HEK293T (cell line): ENCODE data around the gene HES3.

ENCODE experiments used
- CTCF ChIA-PET: fragments of 350-600 bp; formaldehyde crosslinking; extraction: SDS; loops from one replicate; lab custom pipeline; 2021; ENCODE audit warnings: antibody characterized with exemption, inconsistent platforms; lab: Yijun Ruan, JAX
- POLR2A ChIA-PET: fragments of 350-600 bp; formaldehyde crosslinking; extraction: SDS; loops from one replicate; lab custom pipeline; 2020; ENCODE audit warnings: antibody characterized with exemption, inconsistent platforms; lab: Yijun Ruan, JAX
- DNase-seq: peaks from one replicate; pipeline ENCODE4 v3.0.0; 2012; ENCODE audit warnings: mixed read lengths; ENCODE audit errors: extremely low spot score
- ARNT ChIP-seq: fragments of 450-650 bp; IDR thresholded peaks from 2 replicates; pipeline ENCODE4 v1.6.1; 2017; ENCODE audit warnings: mild to moderate bottlenecking
- BHLHE40 ChIP-seq: fragments of 450-650 bp; IDR thresholded peaks from 2 replicates; pipeline ENCODE4 v1.6.1; 2016; ENCODE audit warnings: mild to moderate bottlenecking, moderate library complexity, borderline replicate concordance
- CTBP1 ChIP-seq: fragments of 450-650 bp; IDR thresholded peaks from 2 replicates; pipeline ENCODE4 v1.6.1; 2016; ENCODE audit warnings: borderline replicate concordance
- ELF4 ChIP-seq: fragments of 450-650 bp; IDR thresholded peaks from 2 replicates; pipeline ENCODE4 v1.6.1; 2017; ENCODE audit warnings: antibody characterized with exemption
- FOXA1 ChIP-seq: fragments of 450-650 bp; IDR thresholded peaks from 2 replicates; pipeline ENCODE4 v1.6.1; 2016; ENCODE audit warnings: mild to moderate bottlenecking
- FOXK2 ChIP-seq: fragments of 450-650 bp; IDR thresholded peaks from 2 replicates; pipeline ENCODE4 v1.6.1; 2016; ENCODE audit warnings: mild to moderate bottlenecking
- FOXM1 ChIP-seq: fragments of 450-650 bp; IDR thresholded peaks from 2 replicates; pipeline ENCODE4 v1.6.1; 2017; ENCODE audit warnings: mild to moderate bottlenecking, borderline replicate concordance
- HDGF ChIP-seq: fragments of 450-650 bp; IDR thresholded peaks from 2 replicates; pipeline ENCODE4 v1.6.1; 2017; ENCODE audit warnings: antibody characterized with exemption, borderline replicate concordance
- L3MBTL2 ChIP-seq: fragments of 450-650 bp; conservative IDR thresholded peaks from 2 replicates; pipeline ENCODE4 v1.6.1; 2016; ENCODE audit warnings: mild to moderate bottlenecking
- LEF1 ChIP-seq: fragments of 450-650 bp; IDR thresholded peaks from 2 replicates; pipeline ENCODE4 v1.6.1; 2017; ENCODE audit warnings: mild to moderate bottlenecking, borderline replicate concordance
- NFRKB ChIP-seq: fragments of 450-650 bp; IDR thresholded peaks from 2 replicates; pipeline ENCODE4 v1.6.1; 2016; ENCODE audit warnings: mild to moderate bottlenecking, moderate library complexity
- PKNOX1 ChIP-seq: fragments of 450-650 bp; IDR thresholded peaks from 2 replicates; pipeline ENCODE4 v1.6.1; 2016
- SP1 ChIP-seq: fragments of 450-650 bp; IDR thresholded peaks from 2 replicates; pipeline ENCODE4 v1.6.1; 2017
- SUZ12 ChIP-seq: fragments of 450-650 bp; IDR thresholded peaks from 2 replicates; pipeline ENCODE4 v1.6.1; 2016; ENCODE audit warnings: mild to moderate bottlenecking
- TARDBP ChIP-seq: fragments of 450-650 bp; IDR thresholded peaks from 2 replicates; pipeline ENCODE4 v1.6.1; 2016
- ZNF384 ChIP-seq: fragments of 450-650 bp; IDR thresholded peaks from 2 replicates; pipeline ENCODE4 v1.6.1; 2016

HES3 gene

GRCh38 chr1:6274102-6274501 lies 30.1 kb downstream of the HES3 start:
- DNase-seq = no peak
- CTCF ChIA-PET = no interaction called here
- TF ChIP-seq LEF1 (no peak), HDGF (no peak), L3MBTL2 (no peak), PKNOX1 (no peak)
- POLR2A ChIA-PET = no interaction called here

- CTCF ChIA-PET = interaction anchor here (0.7 kb wide), 1 partner anchor 65 kb away, joined by 8 read pairs; no protein-coding TSS in a partner anchor
- DNase-seq = no peak
- POLR2A ChIA-PET = no interaction called here
- TF ChIP-seq ELF4 = no peak
- no peak for TF ChIP-seq NFRKB
- TF ChIP-seq ARNT = no peak
- TF ChIP-seq HDGF = no peak
- TF ChIP-seq L3MBTL2 = no peak
- no peak for TF ChIP-seq TARDBP
- no peak for TF ChIP-seq LEF1
- TF ChIP-seq FOXK2 = no peak
- TF ChIP-seq SUZ12 = no peak
- no peak for TF ChIP-seq FOXA1
- no peak for TF ChIP-seq PKNOX1
- TF ChIP-seq SP1 = no peak
- TF ChIP-seq FOXM1 = no peak
- no peak for TF ChIP-seq ZNF384
- no peak for TF ChIP-seq CTBP1
- no peak for TF ChIP-seq BHLHE40
Measured at GRCh38 chr1:6274622-6275139, 30.7 kb downstream of the HES3 start.

GRCh38 chr1:6275826-6276782 lies 32.1 kb downstream of the HES3 start:
- no peak for DNase-seq
- POLR2A ChIA-PET = no interaction called here
- TF ChIP-seq FOXK2 (no peak), HDGF (no peak), CTBP1 (no peak), ZNF384 (no peak), SP1 (no peak), SUZ12 (no peak), BHLHE40 (no peak), NFRKB (no peak), L3MBTL2 (no peak), PKNOX1 (no peak), ARNT (no peak), LEF1 (no peak)
- CTCF ChIA-PET = interaction anchor here (0.6 to 1.6 kb wide), 2 partner anchors 30 to 33 kb away, joined by 3 to 4 read pairs; no protein-coding TSS in a partner anchor

- POLR2A ChIA-PET = no interaction called here
- CTCF ChIA-PET = interaction anchor here (0.9 to 1.6 kb wide), 2 partner anchors 31 to 32 kb away, joined by 3 to 4 read pairs; no protein-coding TSS in a partner anchor
- DNase-seq = no peak
- TF ChIP-seq L3MBTL2 = no peak
- TF ChIP-seq SP1 = no peak
- no peak for TF ChIP-seq NFRKB
- TF ChIP-seq LEF1 = no peak
- no peak for TF ChIP-seq HDGF
- no peak for TF ChIP-seq FOXK2
- TF ChIP-seq ARNT = no peak
- TF ChIP-seq SUZ12 = no peak
- TF ChIP-seq FOXM1 = no peak
- no peak for TF ChIP-seq TARDBP
- TF ChIP-seq ELF4 = no peak
Measured at GRCh38 chr1:6276811-6277555, 33.0 kb downstream of the HES3 start.

GRCh38 chr1:6278263-6278662 lies 34.3 kb downstream of the HES3 start:
- ChIA-PET CTCF (no interaction called here), POLR2A (no interaction called here)
- no peak for DNase-seq
- TF ChIP-seq FOXK2 (no peak), HDGF (no peak)

GRCh38 chr1:6279066-6279465 lies 35.1 kb downstream of the HES3 start:
- no peak for TF ChIP-seq TARDBP
- TF ChIP-seq ZNF384 = no peak
- TF ChIP-seq ARNT = no peak
- no peak for TF ChIP-seq NFRKB
- no peak for TF ChIP-seq FOXM1
- no peak for TF ChIP-seq FOXA1
- TF ChIP-seq CTBP1 = no peak
- TF ChIP-seq HDGF = no peak
- no peak for TF ChIP-seq PKNOX1
- no peak for TF ChIP-seq SUZ12
- TF ChIP-seq LEF1 = no peak
- no peak for TF ChIP-seq ELF4
- no peak for TF ChIP-seq FOXK2
- TF ChIP-seq L3MBTL2 = no peak
- no peak for TF ChIP-seq SP1
- no peak for TF ChIP-seq BHLHE40
- CTCF ChIA-PET = interaction anchor here (1.2 kb wide), 1 partner anchor 32 kb away, joined by 6 read pairs; no protein-coding TSS in a partner anchor
- POLR2A ChIA-PET = no interaction called here
- no peak for DNase-seq
